Measurements from ENCODE around the gene TMEM132C. TPM values are rescaled to one million over a fixed set of nuclear protein-coding genes. Genes with fewer than 3 reads are reported as not detected.

The TMEM132C gene
- total and polyA plus RNA-seq, 2 of the 4 experiments (the other 2 are of a cell fraction): not detected

DNA sequence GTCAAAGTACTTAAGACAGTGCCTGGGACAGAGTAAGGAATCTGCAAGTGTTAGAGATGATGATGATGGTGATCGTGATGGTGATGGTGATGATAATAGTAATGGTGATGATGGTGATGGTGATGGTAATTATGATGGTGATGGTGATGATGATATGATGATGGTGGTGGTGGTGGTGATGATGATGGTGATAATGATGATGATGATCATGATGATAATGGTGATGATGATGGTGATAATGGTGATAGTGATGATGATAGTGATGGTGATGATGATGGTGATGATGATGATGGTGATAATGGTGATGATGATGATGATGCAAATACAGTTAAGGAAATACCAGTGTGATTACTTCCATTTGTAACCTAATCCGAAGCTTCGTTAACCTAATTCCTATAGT is 5.2 kb upstream of the TMEM132C start:
- Histone ChIP-seq H3K4me3 (ENCODE audit: insufficient read depth, low read depth, low read length) (no peak overlapping the region), H2BK15ac (ENCODE audit: low read depth, low read length) (no peak overlapping the region), H3K4me2 (ENCODE audit: low read depth, low read length) (no peak overlapping the region), H4K8ac (ENCODE audit: low read depth in 2 of 2, low read length in 2 of 2) (no peak overlapping the region), H3K4ac (ENCODE audit: low read depth, low read length) (no peak overlapping the region), H3K9me3 (ENCODE audit: control insufficient read depth, insufficient read depth, low read length) (peaks cover 22% of the 10 kb centered on the region), H2BK5ac (ENCODE audit: low read depth, low read length, poor library complexity, severe bottlenecking) (no peak overlapping the region), H4K20me1 (ENCODE audit: insufficient read depth, low read length) (no peaks in the 10 kb centered on the region), H2BK120ac (ENCODE audit: low read depth, low read length) (no peak overlapping the region), H3K14ac (replicated peaks; ENCODE audit: low read depth, low read length) (no peak overlapping the region), H2BK20ac (ENCODE audit: low read depth, low read length) (no peak overlapping the region), H3K9me1 (ENCODE audit: insufficient read depth, low read length) (no peaks in the 10 kb centered on the region), H3K36me3 (ENCODE audit: control insufficient read depth, insufficient read depth, low read length) (no peaks in the 10 kb centered on the region), H3K56ac (ENCODE audit: extremely low read depth, insufficient read depth, low read length) (no peak overlapping the region), H3K18ac (ENCODE audit: low read depth, low read length) (no peak overlapping the region), H3K4me1 (ENCODE audit: control insufficient read depth, insufficient read depth, low read length) (no peaks in the 10 kb centered on the region), H2AK9ac (replicated peaks; ENCODE audit: low read depth, low read length, poor library complexity) (no peak overlapping the region), H3K27me3 (ENCODE audit: control insufficient read depth, insufficient read depth, low read length) (no peaks in the 10 kb centered on the region), H2AFZ (replicated peaks; ENCODE audit: low read length, poor library complexity) (no peak overlapping the region), H4K5ac (ENCODE audit: low read depth, low read length) (no peak overlapping the region), H4K91ac (ENCODE audit: insufficient read depth, low read depth, low read length) (no peak overlapping the region), H3K23ac (ENCODE audit: low read depth, low read length) (no peak overlapping the region), H3K9ac (ENCODE audit: low read depth, low read length) (no peak overlapping the region), H3K79me1 (ENCODE audit: low read depth in 1 of 2, low read length in 2 of 2) (no peaks in the 10 kb centered on the region), H2AK5ac (ENCODE audit: low read depth, low read length) (no peak overlapping the region), H3K27ac (ENCODE audit: insufficient read depth, low read length) (no peak overlapping the region)
- BruUV-seq (replicated peaks): no TSS peak
- ATAC-seq (ENCODE audit: low read depth) (no peak), DNase-seq (no peak)
- in situ Hi-C loops (cut with MboI; ENCODE audit: low sequenced_read_pairs): no loop called here
- dilution Hi-C loops (cut with HindIII; ENCODE audit: low sequenced_read_pairs, unreplicated experiment): no loop called here
- 14% methylated on average over 1 of the region's 3 CpGs; no CpG with 5 or more reads in 1 of the 2 experiments for whole genome bisulfite sequencing, 2 experiments (ENCODE audit: extremely low coverage in 2 of 2, insufficient read length in 1 of 2)
- TF ChIP-seq RCOR1 (IDR thresholded peaks at IDR 0.05; ENCODE audit: insufficient replicate concordance, low read length) (no peak), BHLHE40 (IDR thresholded peaks at IDR 0.05; ENCODE audit: low read depth, low read length) (no peak)
- CTCF ChIA-PET: no interaction called here
- intact Hi-C loops (cut with micrococcal nuclease): no loop called here
- POLR2A ChIA-PET (ENCODE audit: unreplicated experiment): no interaction called here

Data from IMR-90 (cell line).